Measurements from ENCODE around the gene DNAAF8. TPM values are rescaled to one million over a fixed set of nuclear protein-coding genes. Genes with fewer than 3 reads are reported as not detected.

The DNAAF8 gene
- polyA plus RNA-seq (ENCODE audit: insufficient read length in 3 of 3), result 1 to 10 TPM; 1.2 to 2.3 (median 1.8) TPM

GRCh38 chr16:4734063-4734729 lies at the start of gene DNAAF8, which contains the start of gene ANKS3:
TSS of gene DNAAF8 (plus strand) at chr16:4734537. CDS start at chr16:4736515, 1,978 bp downstream.
TSS of gene ANKS3 (minus strand) at chr16:4734271. CDS start at chr16:4730149, 4,122 bp downstream.
- DNase-seq (ENCODE audit: low read depth in 3 of 3, low spot score in 2 of 3), result peak; percentile 70 to 90 (median 77)

GRCh38 chr16:4684763-4685162 lies 49.6 kb upstream of the DNAAF8 start:
- no peak for DNase-seq (ENCODE audit: low read depth in 3 of 3, low spot score in 2 of 3)

GRCh38 chr16:4685292-4685691 lies 49.0 kb upstream of the DNAAF8 start:
- DNase-seq (ENCODE audit: low read depth in 3 of 3, low spot score in 2 of 3), result no peak

- no peak for DNase-seq (ENCODE audit: low read depth in 3 of 3, low spot score in 2 of 3)
Observed at GRCh38 chr16:4685776-4686496, 48.4 kb upstream of the DNAAF8 start.

DNA sequence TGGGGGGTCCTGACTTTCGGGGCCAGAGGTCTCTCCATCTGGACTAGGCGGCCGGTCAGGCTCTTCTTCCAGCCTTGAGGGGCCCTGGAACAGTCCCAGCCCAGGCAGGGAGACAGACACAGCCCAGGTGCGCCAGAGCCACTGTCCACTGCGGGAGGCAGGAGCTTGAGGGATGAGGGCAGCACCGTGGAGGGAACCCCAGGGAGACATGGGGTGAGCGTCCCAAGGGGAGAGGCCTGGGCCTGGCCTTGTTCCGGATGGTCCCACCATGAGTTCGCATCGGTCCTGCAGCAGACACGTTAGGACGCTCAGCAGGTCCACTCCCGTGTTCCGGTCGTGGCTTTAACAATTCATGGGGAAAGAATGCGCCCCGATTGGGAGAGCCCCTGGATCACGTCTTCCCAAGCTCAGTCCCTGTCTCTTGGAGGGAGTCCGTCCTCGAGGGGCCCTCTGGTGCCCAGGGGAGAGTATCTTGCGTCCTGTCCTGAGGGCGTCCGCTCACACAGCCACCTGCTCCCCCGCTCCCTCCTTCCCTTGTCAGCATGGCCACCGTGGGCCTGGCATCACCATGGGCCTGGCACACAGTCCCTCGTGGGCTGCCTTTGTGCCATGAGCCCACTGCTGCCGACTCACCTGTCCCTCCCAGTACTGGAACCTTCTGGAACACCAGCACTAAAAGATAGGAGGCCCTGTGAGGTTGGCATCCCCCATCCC lies 47.7 kb upstream of the DNAAF8 start:
- no peak for DNase-seq (ENCODE audit: low read depth in 3 of 3, low spot score in 2 of 3)

DNA sequence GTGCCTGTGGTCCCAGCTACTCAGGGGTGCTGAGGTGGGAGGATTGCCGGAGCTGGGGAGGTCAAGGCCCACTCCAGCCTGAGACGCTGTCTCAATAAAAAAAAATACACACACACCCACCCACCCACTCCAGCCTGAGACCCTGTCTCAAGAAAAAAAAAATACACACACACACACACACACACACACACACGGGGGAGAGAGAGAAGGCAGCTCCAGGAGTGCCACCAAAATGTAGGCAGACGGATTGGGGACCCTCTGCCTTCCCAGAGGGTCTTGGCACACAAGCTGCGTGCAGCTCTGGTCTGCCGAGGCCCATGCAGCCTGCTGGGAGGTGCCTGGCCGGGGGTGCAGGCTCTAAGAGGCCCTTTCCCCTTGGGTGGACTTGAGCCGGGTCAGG lies 46.9 kb upstream of the DNAAF8 start:
- DNase-seq (ENCODE audit: low read depth in 3 of 3, low spot score in 2 of 3), result no peak

GRCh38 chr16:4687946-4688673 lies 46.2 kb upstream of the DNAAF8 start:
- DNase-seq (ENCODE audit: low read depth in 3 of 3, low spot score in 2 of 3), result no peak

DNA sequence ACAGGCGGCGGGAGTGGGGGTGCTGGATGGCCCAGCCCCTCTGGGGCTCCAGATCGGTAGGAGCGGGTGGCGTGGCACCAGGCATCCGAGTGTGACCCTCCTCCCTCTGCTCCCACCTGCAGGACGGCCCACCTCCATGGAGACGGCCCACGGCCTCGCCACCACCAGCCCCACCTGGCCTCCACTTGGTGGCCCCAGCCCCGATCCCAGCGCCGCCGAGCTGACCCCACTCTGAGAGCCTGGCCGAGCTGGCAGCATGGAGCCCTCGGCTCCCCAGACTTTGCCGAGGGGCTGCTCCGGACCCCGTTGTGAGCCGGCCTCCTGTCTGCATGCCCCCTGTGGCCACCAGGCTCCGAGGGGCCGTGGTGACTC lies 45.7 kb upstream of the DNAAF8 start:
- DNase-seq (ENCODE audit: low read depth in 3 of 3, low spot score in 2 of 3), result no peak

DNA sequence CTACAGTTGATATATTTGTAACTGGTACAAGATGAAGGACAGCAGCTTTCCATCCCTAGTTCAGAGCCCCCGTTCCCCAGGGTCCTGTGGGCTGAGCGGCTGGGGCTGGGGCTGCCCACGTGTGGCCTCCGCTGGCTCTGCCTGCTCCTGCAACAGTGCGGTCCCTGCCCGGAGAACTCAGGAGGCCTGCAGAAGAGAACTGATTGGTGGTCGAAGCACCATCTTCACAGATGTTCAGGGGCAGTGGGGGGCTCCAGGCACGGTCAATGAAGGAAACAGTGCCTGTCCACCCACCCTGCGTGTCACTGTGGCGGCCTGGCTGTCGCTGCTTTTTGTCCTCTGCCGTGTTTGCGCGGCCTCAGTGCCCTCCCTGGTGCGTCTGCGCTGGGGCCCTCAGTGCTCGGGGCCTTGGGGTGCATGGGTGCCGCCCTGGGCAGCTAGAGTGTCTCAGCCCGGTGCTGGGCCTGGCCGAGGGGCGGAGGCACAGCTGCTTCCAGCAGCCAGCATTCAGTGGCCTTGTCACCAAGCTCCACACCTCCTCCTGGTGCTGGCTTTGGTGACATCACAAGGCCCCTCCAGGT lies 45.2 kb upstream of the DNAAF8 start:
- DNase-seq (ENCODE audit: low read depth in 3 of 3, low spot score in 2 of 3), result no peak

DNA sequence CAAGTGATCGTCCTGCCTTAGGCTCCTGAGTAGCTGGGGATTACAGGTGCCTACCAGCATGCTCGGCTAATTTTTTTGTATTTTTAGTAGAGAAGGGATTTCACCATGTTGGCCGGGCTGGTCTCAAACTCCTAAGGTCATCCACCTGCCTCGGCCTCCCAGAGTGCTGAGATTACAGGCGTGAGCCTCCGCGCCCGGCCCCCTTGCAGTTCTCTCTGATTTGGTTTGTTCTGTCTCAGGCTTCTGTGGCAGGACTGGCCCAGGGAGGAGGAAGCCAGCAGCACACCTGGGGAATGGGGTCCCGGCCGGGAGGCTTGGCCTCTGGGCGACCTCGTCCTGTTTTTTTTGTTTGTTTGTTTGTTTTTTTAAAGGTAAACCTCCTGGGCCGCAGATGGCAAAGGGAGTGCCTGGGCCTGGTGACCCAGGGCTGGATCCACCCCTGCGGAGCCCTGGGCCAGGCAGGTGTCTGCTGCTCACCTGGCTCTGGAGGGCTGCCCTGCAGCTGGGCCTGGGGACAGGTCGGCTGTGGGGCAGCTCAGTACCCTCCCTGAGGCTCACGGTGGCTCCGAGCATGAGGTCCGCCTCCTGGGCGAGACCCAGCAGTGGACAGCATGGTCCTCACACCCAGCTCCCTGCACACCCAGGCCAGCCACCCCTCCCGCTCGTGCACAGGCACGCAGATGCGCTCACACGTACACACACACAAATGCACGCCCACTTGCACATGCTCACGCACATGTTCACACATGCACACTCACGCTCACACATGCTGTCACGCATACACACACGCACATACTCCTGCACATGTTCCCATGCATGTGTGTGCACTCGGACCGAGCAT lies 44.3 kb upstream of the DNAAF8 start:
- DNase-seq (ENCODE audit: low read depth in 3 of 3, low spot score in 2 of 3), result no peak

DNA sequence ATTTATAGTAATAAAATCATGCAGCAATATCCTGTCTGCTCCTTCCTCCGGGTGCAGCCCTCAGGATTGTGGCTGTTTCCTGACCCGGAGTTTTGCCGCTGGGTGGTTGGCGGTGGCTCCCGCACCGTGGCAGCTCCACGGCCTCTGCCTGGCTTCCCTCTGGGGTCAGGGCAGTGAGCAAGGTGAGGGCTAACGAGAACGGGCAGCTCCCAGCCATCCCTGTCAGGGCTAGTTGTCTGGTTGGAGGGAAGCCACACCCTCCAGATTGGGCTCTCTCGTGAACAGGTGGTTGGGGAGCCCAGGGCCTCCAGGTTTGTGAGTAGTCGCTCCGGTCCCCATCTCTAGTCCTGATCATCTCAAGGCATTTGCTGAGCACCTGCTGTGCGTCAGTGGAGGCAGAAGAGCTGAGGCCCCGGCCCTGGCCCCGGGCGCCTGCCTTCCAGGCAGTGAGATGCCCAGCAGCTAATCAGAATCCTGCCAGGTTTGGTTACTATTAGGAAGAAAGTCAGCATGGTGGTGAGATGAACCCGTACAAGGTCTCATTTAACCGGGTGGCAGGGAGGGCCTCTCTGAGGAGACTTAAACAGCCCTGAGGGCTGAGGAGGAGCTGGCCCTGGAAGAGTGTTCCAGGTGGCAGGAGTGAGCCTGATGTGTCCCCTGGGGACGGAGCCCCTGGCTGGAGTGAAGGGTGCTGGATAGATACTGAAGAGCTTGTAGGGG lies 43.2 kb upstream of the DNAAF8 start:
- no peak for DNase-seq (ENCODE audit: low read depth in 3 of 3, low spot score in 2 of 3)

- no peak for DNase-seq (ENCODE audit: low read depth in 3 of 3, low spot score in 2 of 3)
Observed at GRCh38 chr16:4691666-4692412, 42.5 kb upstream of the DNAAF8 start.

DNA sequence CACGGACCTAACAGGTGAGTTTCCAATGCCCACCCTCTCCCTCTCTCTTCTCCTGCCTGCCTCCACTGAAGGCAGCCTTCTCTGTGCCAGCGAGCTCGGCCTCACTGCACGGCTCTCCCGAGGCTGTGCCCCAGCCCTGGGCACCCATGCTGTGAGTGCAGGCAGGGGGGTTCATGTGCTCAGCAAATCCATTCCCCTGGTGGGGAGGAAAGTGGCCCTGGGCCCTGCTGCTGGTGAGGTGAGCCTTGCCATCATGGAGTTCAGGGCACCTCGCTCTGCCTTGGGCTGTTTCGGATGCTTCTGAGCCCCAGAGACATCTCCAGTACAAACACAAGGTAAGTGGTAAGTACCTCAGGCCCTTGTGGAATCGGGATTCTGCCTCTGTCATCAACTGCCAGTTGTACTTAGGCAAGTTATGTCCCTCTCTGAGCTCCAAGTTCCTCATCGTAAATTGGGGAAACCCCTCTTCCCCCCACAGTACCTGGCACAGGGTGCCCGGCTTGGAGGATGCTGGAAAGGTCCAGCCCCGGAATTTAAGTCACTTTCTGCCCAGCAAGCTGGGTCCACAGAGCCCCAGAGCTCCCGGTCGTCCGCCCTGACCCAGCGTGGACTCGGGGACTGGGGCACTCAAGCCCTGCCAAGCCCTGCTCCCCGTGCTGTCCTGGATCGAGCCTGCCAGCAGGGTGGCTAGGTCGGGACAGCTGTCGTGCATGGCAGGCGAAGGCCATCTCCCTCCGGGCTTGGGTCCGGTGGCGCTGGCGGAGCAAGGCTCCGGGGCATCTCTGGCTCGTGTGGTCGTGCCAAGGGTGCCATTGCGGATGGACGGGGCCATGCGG lies 41.7 kb upstream of the DNAAF8 start:
- DNase-seq (ENCODE audit: low read depth in 3 of 3, low spot score in 2 of 3), result no peak

- DNase-seq (ENCODE audit: low read depth in 3 of 3, low spot score in 2 of 3), result peak; percentile 73 to 92 (median 85)
Observed at GRCh38 chr16:4693296-4693955, 40.9 kb upstream of the DNAAF8 start, which contains the start of gene NUDT16L1. TSS of gene NUDT16L1 (plus strand) at chr16:4693562. CDS start at chr16:4693727, 165 bp downstream.

DNA sequence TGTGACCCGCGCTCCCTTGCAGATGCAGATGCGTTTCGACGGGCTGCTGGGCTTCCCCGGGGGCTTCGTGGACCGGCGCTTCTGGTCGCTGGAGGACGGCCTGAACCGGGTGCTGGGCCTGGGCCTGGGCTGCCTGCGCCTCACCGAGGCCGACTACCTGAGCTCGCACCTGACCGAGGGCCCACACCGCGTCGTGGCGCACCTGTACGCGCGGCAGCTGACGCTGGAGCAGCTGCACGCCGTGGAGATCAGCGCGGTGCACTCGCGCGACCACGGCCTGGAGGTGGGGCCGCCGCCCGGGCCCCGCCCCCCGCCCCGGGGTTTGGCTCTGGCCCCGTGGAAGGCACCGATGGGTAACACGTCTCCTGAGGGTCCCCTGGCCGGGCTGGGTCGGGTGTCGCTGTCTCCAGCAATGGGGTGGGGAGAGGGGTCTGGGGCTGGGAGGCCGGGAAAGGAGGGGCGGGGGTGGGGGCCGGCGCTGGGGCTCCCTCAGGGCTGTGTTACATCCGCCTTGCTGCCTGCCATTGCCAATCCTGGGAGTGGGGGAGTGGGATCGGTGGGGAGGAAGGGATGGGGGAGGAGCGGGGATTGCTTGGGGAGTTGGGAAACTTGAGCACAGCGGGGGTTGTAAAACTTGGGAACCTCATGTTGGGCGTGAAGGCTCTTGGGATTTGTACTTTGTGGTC lies 40.2 kb upstream of the DNAAF8 start:
- DNase-seq (ENCODE audit: low read depth in 3 of 3, low spot score in 2 of 3), result peak in 1 of 3 donors; percentile 57
